Colon (tissue), 2 donors: ENCODE results near the gene GPNMB.

Source experiments
- FAIRE-seq: peaks from 2 replicates; lab custom pipeline; 2012; peaks lifted over from hg19 to GRCh38; lab: Jason Lieb, UNC
- donor health status: control.
- donor health status: control.

GPNMB gene

GRCh38 chr7:23273141-23273599 lies 26.6 kb downstream of the GPNMB start:
- FAIRE-seq = no peak

GRCh38 chr7:23275912-23276311 lies 29.3 kb downstream of the GPNMB start:
- no peak for FAIRE-seq

GRCh38 chr7:23276376-23276775 lies 29.8 kb downstream of the GPNMB start:
- FAIRE-seq = no peak

- FAIRE-seq = no peak
Measured at GRCh38 chr7:23276947-23277346, 30.4 kb downstream of the GPNMB start.

- FAIRE-seq = no peak
Measured at GRCh38 chr7:23277359-23277989, 30.9 kb downstream of the GPNMB start.

GRCh38 chr7:23279819-23280525 lies 33.4 kb downstream of the GPNMB start:
- FAIRE-seq = no peak

- no peak for FAIRE-seq
Measured at GRCh38 chr7:23283086-23283485, 36.5 kb downstream of the GPNMB start.

GRCh38 chr7:23284871-23285270 lies 38.3 kb downstream of the GPNMB start:
- no peak for FAIRE-seq

- no peak for FAIRE-seq
Measured at GRCh38 chr7:23285657-23286646, 39.4 kb downstream of the GPNMB start.

GRCh38 chr7:23287612-23288011 lies 41.0 kb downstream of the GPNMB start:
- FAIRE-seq = no peak

GRCh38 chr7:23290993-23291392 lies 44.4 kb downstream of the GPNMB start:
- no peak for FAIRE-seq

- no peak for FAIRE-seq
Measured at GRCh38 chr7:23291957-23292560, 45.5 kb downstream of the GPNMB start.

- no peak for FAIRE-seq
Measured at GRCh38 chr7:23292623-23293022, 46.0 kb downstream of the GPNMB start.

- FAIRE-seq = no peak
Measured at GRCh38 chr7:23293500-23294073, 47.0 kb downstream of the GPNMB start.

- FAIRE-seq = no peak
Measured at GRCh38 chr7:23294549-23295400, 48.2 kb downstream of the GPNMB start.

GRCh38 chr7:23295401-23295697 lies 48.8 kb downstream of the GPNMB start:
- no peak for FAIRE-seq

- FAIRE-seq = no peak
Measured at GRCh38 chr7:23298141-23298881, 51.7 kb downstream of the GPNMB start.

- no peak for FAIRE-seq
Measured at GRCh38 chr7:23298885-23299769, 52.6 kb downstream of the GPNMB start, which contains the start of gene MALSU1. TSS of gene MALSU1 (plus strand) at chr7:23299339. CDS start at chr7:23299353, 14 bp downstream.

- FAIRE-seq = no peak
Measured at GRCh38 chr7:23299770-23300300, 53.3 kb downstream of the GPNMB start.
